CD4-positive, alpha-beta memory T cell (primary cell): ENCODE data around the gene FCHSD2. TPM values are rescaled to one million over a fixed set of nuclear protein-coding genes. Genes with fewer than 3 reads are reported as not detected.

Experiments used
- CTCF ChIA-PET: fragments of 350-600 bp; sonication (Branson Sonifier 250); formaldehyde crosslinking; loops from one replicate; lab custom pipeline; 2021; ENCODE audit warnings: inconsistent platforms; ENCODE audit not compliant: partially characterized antibody; lab: Charles Lee
- POLR2A ChIA-PET: fragments of 350-600 bp; sonication (Branson Sonifier 250); formaldehyde crosslinking; loops from one replicate; lab custom pipeline; 2021; ENCODE audit not compliant: partially characterized antibody; lab: Charles Lee
- DNase-seq, 5 donors: peaks; one replicate each; pipeline versions ENCODE4 v3.0.0 to v3.0.0-alpha.2; 2020 to 2022; ENCODE audit warnings: mixed read lengths in 1 of 5
- H3K27ac ChIP-seq: one replicate; pipeline ENCODE4 v1.7.0; 2013; ENCODE audit warnings: low read depth, low read length
- H3K27me3 ChIP-seq: 2 replicates; pipeline ENCODE4 v1.7.0; 2013; ENCODE audit warnings: mild to moderate bottlenecking, low read length, moderate library complexity; ENCODE audit not compliant: insufficient read depth
- H3K36me3 ChIP-seq: 2 replicates; pipeline ENCODE4 v1.7.0; 2013; ENCODE audit warnings: mild to moderate bottlenecking, low read length, moderate library complexity; ENCODE audit not compliant: insufficient read depth
- H3K4me1 ChIP-seq: 2 replicates; pipeline ENCODE4 v1.7.0; 2013; ENCODE audit warnings: mild to moderate bottlenecking, low read length, moderate library complexity; ENCODE audit not compliant: insufficient read depth
- H3K4me3 ChIP-seq, 2 donors: one replicate each; pipeline ENCODE4 v1.7.0; 2013; ENCODE audit warnings: low read length in 2 of 2, mild to moderate bottlenecking in 1 of 2
- H3K9me3 ChIP-seq, 2 donors: one replicate each; pipeline ENCODE4 v1.7.0; 2013; ENCODE audit warnings: low read length in 2 of 2, control low read depth in 1 of 2; ENCODE audit not compliant: control insufficient read depth in 1 of 2
- H3K27ac Mint-ChIP-seq, 7 donors: one replicate each; pipeline ENCODE4 v1.8.0; 2020 to 2021; ENCODE audit warnings: mixed read lengths in 7 of 7, mild to moderate bottlenecking in 6 of 7, inconsistent platforms in 3 of 7, moderate library complexity in 3 of 7
- H3K27me3 Mint-ChIP-seq, 2 donors: one replicate each; pipeline ENCODE4 v1.8.0; 2020 to 2021; ENCODE audit warnings: mixed read lengths in 2 of 2
- H3K36me3 Mint-ChIP-seq, 2 donors: one replicate each; pipeline ENCODE4 v1.8.0; 2020 to 2021; ENCODE audit warnings: mixed read lengths in 2 of 2, inconsistent platforms in 1 of 2, mild to moderate bottlenecking in 1 of 2
- H3K4me1 Mint-ChIP-seq, 4 donors: one replicate each; pipeline ENCODE4 v1.8.0; 2020 to 2021; ENCODE audit warnings: mixed read lengths in 4 of 4, mild to moderate bottlenecking in 1 of 4
- H3K4me3 Mint-ChIP-seq, 8 donors: one replicate each; pipeline ENCODE4 v1.8.0; 2020 to 2021; ENCODE audit warnings: mixed read lengths in 8 of 8, mild to moderate bottlenecking in 7 of 8, moderate library complexity in 6 of 8, inconsistent platforms in 3 of 8
- H3K9me3 Mint-ChIP-seq, 8 donors: one replicate each; pipeline ENCODE4 v1.8.0; 2020 to 2021; ENCODE audit warnings: mixed read lengths in 8 of 8, mild to moderate bottlenecking in 5 of 8, inconsistent platforms in 3 of 8, moderate library complexity in 1 of 8
- intact Hi-C: fragments of 100-400 bp; cut with micrococcal nuclease; formaldehyde crosslinking; loops from one replicate; pipeline ENCODE4 v1.15.1; 2023
- polyA plus RNA-seq, 2 donors: library from polyadenylated mRNA; unstranded; fragments of 300-500 nt; fragmentation: Illumina TruSeq; gene quantifications; one replicate each; pipeline ENCODE4 v1.2.3, GENCODE V29; 2021
- total RNA-seq, 2 experiments: library from RNA; stranded (reverse); gene quantifications; one replicate each; pipeline ENCODE4 v1.2.3, GENCODE V29; 2021

FCHSD2 gene
- total and polyA plus RNA-seq, 4 experiments from 2014 or later: 9.5 to 52.0 (median 34.8) TPM

DNA sequence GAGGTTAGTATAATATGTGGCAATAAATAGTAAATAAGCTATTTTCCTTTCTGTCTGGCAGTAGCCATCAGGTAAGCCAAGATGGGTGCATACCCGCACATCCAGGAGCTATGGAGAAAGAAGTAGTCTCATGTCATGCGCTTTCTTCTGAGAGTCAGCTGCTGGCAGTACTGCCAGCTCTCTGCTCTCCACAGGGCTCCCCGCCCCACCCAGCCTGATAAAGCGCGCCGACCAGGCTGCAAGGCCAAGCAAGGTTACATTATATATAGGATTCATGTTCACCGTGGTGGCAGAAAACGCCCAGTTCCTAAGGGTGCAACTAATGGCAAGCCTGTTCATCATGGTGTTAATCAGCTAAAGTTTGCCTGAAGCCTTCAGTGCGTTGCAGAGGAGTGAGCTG is 201.7 kb downstream of the FCHSD2 start:
- Histone ChIP-seq H3K27me3 (no peaks in the 10 kb centered on the region), H3K4me1 (no peaks in the 10 kb centered on the region), H3K4me3 (no peak overlapping the region), H3K9me3 (no peaks in the 10 kb centered on the region), H3K36me3 (no peaks in the 10 kb centered on the region), H3K27ac (no peak overlapping the region)
- H3K4me1 Mint-ChIP-seq: peaks cover 0 to 3% (median 1%) of the 10 kb centered on the region in 4 donors
- no peak overlapping the region for H3K27ac Mint-ChIP-seq
- intact Hi-C loops: no loop called here
- ChIA-PET CTCF (interaction anchor here (1.2 kb wide), 1 partner anchor 237 kb away, joined by 4 read pairs; no protein-coding TSS in a partner anchor), POLR2A (no interaction called here)
- H3K27me3 Mint-ChIP-seq: no peaks in the 10 kb centered on the region
- no peak overlapping the region for H3K4me3 Mint-ChIP-seq
- DNase-seq: no peak
- peaks cover 5 to 8% of the 10 kb centered on the region in 2 donors for H3K36me3 Mint-ChIP-seq
- no peaks in the 10 kb centered on the region for H3K9me3 Mint-ChIP-seq

DNA sequence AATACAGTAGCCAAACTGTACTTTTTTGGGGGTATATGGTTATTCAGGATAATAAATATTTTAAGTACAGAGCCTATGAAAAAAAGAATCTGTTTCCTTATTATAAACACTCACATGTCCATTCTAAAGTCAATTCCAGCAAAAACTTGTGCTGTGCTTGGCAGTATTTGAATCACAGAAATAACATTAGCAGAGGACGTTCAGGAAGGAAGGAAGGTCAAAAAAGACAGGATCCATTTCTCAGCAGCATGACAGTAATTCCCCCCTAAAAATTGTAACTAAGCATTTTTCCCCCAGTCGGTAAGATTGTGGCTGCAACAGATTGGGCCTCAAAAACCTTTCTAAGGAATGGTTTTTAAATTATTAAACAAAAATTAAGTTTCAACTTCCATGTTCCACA is 203.1 kb downstream of the FCHSD2 start:
- CTCF ChIA-PET: interaction anchor here (0.6 kb wide), 1 partner anchor 15 kb away, joined by 4 read pairs; no protein-coding TSS in a partner anchor
- POLR2A ChIA-PET: no interaction called here
- Mint-ChIP-seq H3K4me1 (peaks cover 0 to 3% (median 1%) of the 10 kb centered on the region in 4 donors), H3K27me3 (no peaks in the 10 kb centered on the region), H3K4me3 (no peak overlapping the region), H3K9me3 (no peaks in the 10 kb centered on the region), H3K27ac (peak overlapping the region in 1 of 7 donors; percentile 51), H3K36me3 (peaks cover 5 to 8% of the 10 kb centered on the region in 2 donors)
- H3K27ac ChIP-seq: no peak overlapping the region
- DNase-seq: no peak
- H3K9me3 ChIP-seq: no peaks in the 10 kb centered on the region
- intact Hi-C loops: no loop called here
- no peaks in the 10 kb centered on the region for H3K4me1 ChIP-seq
- no peak overlapping the region for H3K4me3 ChIP-seq
- H3K36me3 ChIP-seq: no peaks in the 10 kb centered on the region
- no peaks in the 10 kb centered on the region for H3K27me3 ChIP-seq

DNA sequence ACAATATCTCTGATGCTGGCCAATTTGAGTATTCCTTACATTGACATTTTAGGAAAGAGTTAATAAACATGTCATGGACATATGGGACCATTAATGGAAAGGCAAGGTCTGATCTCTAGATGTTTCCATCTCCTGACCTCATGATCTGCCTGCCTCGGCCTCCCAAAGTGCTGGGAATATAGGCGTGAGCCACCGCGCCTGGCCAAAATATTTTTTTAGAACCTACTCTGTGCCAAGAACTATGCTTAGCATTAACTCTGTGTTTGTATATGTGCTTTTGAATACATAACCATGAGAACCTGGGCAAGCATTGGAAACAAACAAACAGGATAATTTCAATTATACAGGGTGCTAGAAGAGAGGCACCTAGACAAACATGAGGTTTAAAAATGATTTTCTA is 204.7 kb downstream of the FCHSD2 start:
- Histone ChIP-seq H3K9me3 (no peaks in the 10 kb centered on the region), H3K27me3 (no peaks in the 10 kb centered on the region), H3K36me3 (no peaks in the 10 kb centered on the region), H3K27ac (no peak overlapping the region), H3K4me3 (no peak overlapping the region), H3K4me1 (no peaks in the 10 kb centered on the region)
- no peak overlapping the region for H3K4me3 Mint-ChIP-seq
- H3K27ac Mint-ChIP-seq: peak overlapping the region in 1 of 7 donors; percentile 36
- H3K27me3 Mint-ChIP-seq: no peaks in the 10 kb centered on the region
- H3K4me1 Mint-ChIP-seq: peaks cover 0 to 2% (median under 1%) of the 10 kb centered on the region in 4 donors
- no peaks in the 10 kb centered on the region for H3K9me3 Mint-ChIP-seq
- DNase-seq: no peak
- ChIA-PET POLR2A (no interaction called here), CTCF (no interaction called here)
- H3K36me3 Mint-ChIP-seq: peaks cover 0 to 8% of the 10 kb centered on the region in 2 donors
- intact Hi-C loops: no loop called here

DNA sequence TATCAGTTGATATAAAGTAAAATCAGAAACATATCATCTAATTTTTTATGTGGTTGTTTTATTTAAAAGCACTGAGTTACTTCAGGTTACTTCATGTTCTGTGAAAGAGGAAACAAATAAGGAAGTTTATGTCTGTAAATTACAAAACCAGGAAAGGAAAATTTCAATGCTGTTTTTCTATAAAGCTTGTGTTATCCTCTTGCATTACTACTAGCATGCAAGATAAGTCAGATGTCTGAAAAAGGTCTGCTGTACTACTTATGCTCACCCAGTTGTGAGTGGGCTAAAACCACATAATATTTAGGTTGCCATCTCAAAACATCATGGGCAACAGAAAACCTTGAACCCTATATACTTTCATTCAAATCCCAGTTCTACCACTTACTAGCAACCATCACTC is 206.4 kb downstream of the FCHSD2 start:
- H3K27ac Mint-ChIP-seq: no peak overlapping the region
- H3K36me3 Mint-ChIP-seq: peaks cover 0 to 8% of the 10 kb centered on the region in 2 donors
- H3K4me1 Mint-ChIP-seq: peaks cover 0 to 2% (median under 1%) of the 10 kb centered on the region in 4 donors
- Histone ChIP-seq H3K4me3 (no peak overlapping the region), H3K9me3 (no peaks in the 10 kb centered on the region), H3K4me1 (no peaks in the 10 kb centered on the region), H3K36me3 (no peaks in the 10 kb centered on the region), H3K27ac (no peak overlapping the region), H3K27me3 (no peaks in the 10 kb centered on the region)
- POLR2A ChIA-PET: no interaction called here
- no peaks in the 10 kb centered on the region for H3K9me3 Mint-ChIP-seq
- no peak for DNase-seq
- CTCF ChIA-PET: no interaction called here
- H3K4me3 Mint-ChIP-seq: no peak overlapping the region
- no peaks in the 10 kb centered on the region for H3K27me3 Mint-ChIP-seq
- intact Hi-C loops: no loop called here

DNA sequence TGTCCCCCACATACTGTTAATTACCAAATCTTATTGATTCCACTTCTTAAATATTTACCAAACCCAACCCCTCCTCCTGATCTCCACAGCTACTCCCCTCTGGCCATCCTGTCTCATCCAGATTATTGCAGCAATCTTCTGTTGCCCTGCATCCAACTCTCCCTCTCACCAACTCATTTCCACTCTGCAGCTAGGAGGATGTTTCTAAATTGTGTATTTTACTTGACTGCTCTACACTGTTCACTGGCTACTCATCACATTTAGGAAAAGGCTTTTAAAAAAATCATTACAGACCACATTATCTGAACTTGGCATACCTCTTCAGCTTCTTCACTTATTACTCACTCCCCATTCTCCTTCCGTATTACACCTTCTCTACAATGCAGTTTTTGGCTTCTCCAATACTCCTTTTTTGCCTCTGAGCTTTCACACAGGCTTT is 210.0 kb downstream of the FCHSD2 start:
- Mint-ChIP-seq H3K27me3 (no peaks in the 10 kb centered on the region), H3K27ac (no peak overlapping the region), H3K36me3 (no peaks in the 10 kb centered on the region), H3K4me3 (no peak overlapping the region), H3K4me1 (peaks cover 0 to 5% (median 3%) of the 10 kb centered on the region in 4 donors), H3K9me3 (no peaks in the 10 kb centered on the region)
- intact Hi-C loops: no loop called here
- no peak for DNase-seq
- H3K9me3 ChIP-seq: no peaks in the 10 kb centered on the region
- H3K27me3 ChIP-seq: no peaks in the 10 kb centered on the region
- H3K4me1 ChIP-seq: no peaks in the 10 kb centered on the region
- H3K4me3 ChIP-seq: no peak overlapping the region
- H3K27ac ChIP-seq: no peak overlapping the region
- ChIA-PET POLR2A (no interaction called here), CTCF (interaction anchor here (0.9 kb wide), 1 partner anchor 245 kb away, joined by 3 read pairs; no protein-coding TSS in a partner anchor)
- no peaks in the 10 kb centered on the region for H3K36me3 ChIP-seq

DNA sequence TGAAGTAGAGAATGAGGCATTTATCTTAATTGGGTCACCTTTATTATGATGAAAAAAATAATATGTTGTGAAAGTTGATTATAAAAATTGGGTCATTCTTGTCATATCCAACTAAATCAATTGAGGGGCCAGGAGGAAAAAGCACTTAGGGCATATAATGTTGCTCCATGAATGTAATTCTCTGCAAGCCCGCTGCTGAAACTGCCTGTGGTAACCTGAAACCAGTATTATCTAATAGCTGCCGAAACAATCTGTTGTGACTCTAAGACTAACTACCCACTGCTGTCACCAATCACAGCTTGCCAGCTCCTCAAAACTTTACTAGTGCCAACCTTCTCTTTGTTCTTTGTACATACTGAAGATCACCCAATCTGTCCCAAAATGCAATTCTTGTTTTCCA is 212.1 kb downstream of the FCHSD2 start:
- CTCF ChIA-PET: interaction anchor here (1.0 to 8.5 kb wide), 2 partner anchors 212 to 248 kb away, joined by 3 to 161 read pairs; partner anchors contain the start of gene FCHSD2
- H3K4me3 ChIP-seq: no peak overlapping the region
- H3K4me3 Mint-ChIP-seq: no peak overlapping the region
- H3K27ac ChIP-seq: no peak overlapping the region
- H3K27me3 Mint-ChIP-seq: no peaks in the 10 kb centered on the region
- intact Hi-C loops: no loop called here
- no peaks in the 10 kb centered on the region for H3K4me1 ChIP-seq
- POLR2A ChIA-PET: no interaction called here
- no peaks in the 10 kb centered on the region for H3K9me3 ChIP-seq
- H3K4me1 Mint-ChIP-seq: peaks cover under 1 to 9% (median 4%) of the 10 kb centered on the region in 4 donors
- H3K36me3 Mint-ChIP-seq: no peaks in the 10 kb centered on the region
- no peak for DNase-seq
- H3K27ac Mint-ChIP-seq: no peak overlapping the region
- H3K36me3 ChIP-seq: no peaks in the 10 kb centered on the region
- H3K27me3 ChIP-seq: no peaks in the 10 kb centered on the region
- H3K9me3 Mint-ChIP-seq: no peaks in the 10 kb centered on the region

DNA sequence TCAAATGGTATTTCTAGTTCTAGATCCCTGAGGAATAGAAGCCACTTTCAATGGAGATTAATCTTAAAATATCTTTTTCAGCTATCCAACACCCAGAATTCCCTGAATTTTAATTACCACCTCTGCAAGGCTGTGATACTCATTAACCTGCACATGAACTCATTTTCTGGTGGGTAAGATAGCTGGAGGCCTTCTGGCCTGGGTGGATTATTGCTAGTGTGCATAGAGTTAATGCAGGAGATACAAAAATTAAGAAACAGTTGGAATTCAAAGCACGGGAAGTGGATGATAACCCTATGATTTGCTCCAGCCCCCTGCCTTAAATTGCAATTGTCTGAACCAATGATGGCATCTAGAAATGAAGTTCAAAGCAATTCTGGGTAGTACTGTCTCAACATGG is 212.9 kb downstream of the FCHSD2 start:
- no peak for DNase-seq
- H3K27me3 ChIP-seq: no peaks in the 10 kb centered on the region
- intact Hi-C loops: no loop called here
- Mint-ChIP-seq H3K9me3 (no peaks in the 10 kb centered on the region), H3K27me3 (no peaks in the 10 kb centered on the region), H3K4me1 (peaks cover 5 to 14% (median 7%) of the 10 kb centered on the region in 4 donors), H3K4me3 (no peak overlapping the region), H3K27ac (peak overlapping the region in 1 of 7 donors; percentile 22), H3K36me3 (no peaks in the 10 kb centered on the region)
- H3K9me3 ChIP-seq: no peaks in the 10 kb centered on the region
- no peaks in the 10 kb centered on the region for H3K4me1 ChIP-seq
- no peak overlapping the region for H3K27ac ChIP-seq
- no peaks in the 10 kb centered on the region for H3K36me3 ChIP-seq
- ChIA-PET POLR2A (no interaction called here), CTCF (interaction anchor here (1.0 to 8.5 kb wide), 2 partner anchors 213 to 249 kb away, joined by 3 to 161 read pairs; partner anchors contain the start of gene FCHSD2)
- no peak overlapping the region for H3K4me3 ChIP-seq
